HuH-7.5 (cell line): ENCODE measurements around the gene GBE1.

Experiments
- DNase-seq: peaks from one replicate; pipeline ENCODE4 v3.0.0; 2011; ENCODE audit warnings: low spot score

GBE1 gene

DNA sequence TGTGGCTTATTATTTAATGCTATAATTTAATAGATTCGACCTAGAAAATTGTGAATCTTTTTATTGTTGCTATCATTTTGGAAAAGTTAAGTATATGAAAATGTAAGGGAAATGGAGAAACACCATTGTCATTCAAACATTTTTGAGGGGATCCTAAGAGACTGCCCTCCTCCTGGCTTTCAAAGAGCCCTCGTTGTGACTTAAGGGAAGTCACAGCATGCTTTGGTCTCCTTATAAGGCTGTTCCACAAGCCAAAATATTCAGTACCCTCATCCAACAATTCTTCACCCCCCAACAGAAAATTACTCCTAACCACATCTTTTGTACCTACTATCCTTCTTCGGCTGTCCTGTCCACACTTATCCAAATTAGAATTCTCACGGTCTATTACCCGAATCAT is 140.2 kb downstream of the GBE1 start:
- DNase-seq, result no peak

DNA sequence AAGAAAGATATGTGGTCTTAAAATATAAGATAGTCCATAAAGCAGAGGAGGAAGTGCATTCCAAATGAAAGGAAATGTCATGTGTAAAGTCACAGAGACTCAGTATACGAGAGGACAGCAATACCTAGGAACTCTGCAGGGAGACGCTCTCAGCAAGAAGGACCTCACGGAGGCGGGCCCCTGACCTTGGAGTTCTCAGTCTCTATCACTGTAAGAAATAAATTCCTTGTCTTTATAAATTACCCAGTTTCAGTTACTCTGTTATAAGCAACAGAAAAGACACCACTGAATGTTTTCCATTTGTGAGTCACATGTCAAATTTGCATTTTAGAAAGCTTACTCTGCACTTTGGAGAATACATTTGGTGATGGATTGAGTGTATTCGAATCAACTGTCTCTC is 140.6 kb downstream of the GBE1 start:
- no peak for DNase-seq

DNA sequence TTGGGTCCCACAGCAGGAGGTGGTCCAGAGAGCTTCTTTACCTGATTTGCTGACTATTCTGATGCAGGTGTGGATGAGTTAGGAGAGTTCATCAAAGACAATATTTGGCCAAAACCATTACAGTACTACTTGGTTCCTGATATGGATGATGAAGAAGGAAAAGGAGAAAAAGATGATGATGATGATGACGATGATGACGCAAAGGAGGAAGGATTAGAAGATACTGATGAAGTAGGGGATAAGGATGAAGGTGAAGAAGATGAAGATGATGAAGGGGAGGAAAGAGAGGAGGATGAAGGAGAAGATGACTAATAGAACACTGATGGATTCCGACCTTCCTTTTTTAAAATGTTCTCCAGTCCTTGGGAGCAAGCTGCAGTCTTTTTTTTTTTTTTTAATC is 148.7 kb downstream of the GBE1 start:
- no peak for DNase-seq

DNA sequence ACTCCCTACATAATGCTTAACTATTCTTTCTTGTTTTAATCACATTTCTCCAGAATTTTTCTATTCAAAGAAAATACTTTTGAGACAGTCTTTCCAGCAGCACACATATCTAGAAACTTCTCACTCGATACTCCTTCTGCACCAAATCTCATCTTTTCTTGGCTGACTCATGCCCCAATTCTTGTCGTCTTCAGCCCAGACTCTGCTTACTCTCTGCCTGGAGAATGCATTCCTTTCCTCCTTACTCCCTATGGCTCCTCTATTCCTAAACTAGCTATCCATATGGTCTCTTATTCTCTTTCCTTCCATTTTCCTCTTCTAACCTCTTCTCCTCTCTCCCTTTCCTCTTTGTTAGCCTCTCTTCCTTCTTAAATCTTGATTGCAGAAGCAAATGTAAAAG is 158.7 kb downstream of the GBE1 start:
- no peak for DNase-seq

DNA sequence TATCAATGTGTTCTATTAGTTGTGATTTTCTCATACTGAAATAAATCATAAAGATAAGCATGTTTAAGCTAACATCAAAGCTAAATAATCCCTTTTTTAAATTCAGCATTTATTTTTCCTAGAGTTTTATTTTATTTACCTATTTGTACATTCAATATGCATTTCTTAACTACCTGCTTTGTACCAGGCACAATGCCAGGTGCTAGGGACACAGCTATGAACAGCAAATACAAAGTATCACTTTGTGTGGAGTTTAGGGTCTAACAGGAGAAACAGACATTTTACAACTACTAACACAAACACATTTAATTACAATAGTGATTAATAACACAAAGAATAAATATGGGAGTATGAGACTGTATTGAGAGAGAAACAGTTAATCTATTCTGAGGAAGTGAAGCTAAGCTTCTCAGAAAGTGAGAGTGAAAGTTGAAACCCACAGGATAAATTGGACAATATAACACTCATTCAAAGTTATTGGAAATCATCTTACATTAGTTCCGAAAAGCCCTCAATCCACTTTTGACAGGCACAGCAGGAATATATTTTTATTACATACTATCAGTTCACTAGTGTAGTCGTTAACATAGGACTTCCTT is 159.6 kb downstream of the GBE1 start:
- peak; percentile 0 for DNase-seq

DNA sequence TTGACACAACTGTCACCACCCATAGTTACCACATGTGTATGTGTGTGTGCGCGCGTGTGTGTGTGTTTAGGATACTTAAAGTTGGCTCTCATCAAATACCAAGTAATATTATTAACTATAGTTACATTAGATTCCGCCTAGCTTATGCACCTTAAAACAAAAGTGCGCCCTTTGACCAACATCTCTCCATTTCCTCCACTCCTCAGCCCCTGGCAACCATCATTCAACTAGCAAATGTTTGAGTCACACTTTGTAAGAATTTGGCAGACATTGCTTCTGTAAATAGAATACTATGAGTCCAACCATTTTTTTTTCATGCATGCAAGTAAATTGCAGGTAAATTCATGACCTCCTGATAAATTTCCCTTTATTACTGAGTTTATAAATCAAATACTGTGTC is 169.3 kb downstream of the GBE1 start:
- no peak for DNase-seq

DNA sequence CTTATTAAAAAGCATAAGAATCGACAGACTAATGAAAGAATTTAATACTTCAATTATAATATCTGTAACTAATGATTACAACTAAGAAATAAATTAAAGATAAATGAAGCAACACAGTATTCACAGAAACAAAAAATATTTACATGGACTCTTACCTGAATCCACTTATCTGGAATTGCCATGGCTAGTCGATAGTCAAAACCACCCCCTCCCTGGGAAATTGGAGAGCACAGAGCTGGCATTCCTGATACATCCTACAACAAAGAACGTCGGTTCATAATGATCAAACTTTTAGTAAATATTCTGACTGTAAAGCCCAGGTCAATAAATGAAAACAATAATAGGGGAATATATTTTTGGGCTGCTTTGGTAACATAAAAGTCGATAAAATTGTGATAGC is 175.5 kb downstream of the GBE1 start:
- DNase-seq, result no peak

DNA sequence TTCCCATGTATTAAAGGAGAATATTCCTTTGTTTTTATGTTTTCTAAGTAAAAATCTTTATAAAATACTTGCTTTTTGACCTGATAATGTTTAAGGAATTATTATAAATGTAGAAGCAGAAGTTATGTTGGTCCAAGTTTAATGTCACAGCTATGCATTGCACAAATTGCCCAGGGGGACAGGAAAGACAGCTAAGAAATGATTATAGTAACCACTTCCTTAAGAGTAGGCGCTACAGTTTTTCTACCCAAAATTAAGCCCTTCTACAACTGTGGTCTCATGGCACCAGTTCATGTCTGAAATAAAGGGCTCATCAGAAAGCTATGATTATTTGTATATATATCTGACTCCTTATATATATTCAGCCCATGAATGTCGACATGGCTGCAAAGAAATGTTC is 176.4 kb downstream of the GBE1 start:
- DNase-seq, result no peak

DNA sequence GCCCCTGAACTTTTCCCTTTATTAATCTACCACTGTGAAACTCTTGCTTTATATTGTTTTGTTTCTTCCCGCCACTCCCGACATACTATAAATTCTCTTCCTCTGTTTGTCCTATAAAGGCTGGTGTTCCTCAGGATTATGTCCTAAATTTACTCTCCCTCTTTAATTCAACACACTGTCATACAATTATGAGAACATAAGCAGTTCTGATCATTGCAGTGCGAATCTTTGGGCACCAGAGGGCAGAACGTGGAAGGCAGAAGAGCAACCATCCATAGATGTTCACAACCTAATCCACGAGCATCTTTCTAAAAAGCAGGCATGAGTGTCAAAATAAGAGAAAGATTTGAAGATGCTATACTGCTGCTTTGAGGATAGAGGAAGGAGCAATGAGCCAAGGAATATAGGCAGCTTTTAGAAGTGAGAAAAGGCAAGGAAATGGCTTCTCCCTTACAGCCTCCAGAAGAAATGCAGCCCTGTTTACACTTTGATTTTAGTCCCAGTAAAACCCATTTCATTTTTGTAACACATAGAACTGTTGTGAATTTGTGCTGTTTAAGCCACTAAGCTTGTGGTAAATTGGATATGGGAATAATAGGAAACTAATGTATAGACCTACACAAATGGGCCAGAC is 179.4 kb downstream of the GBE1 start:
- no peak for DNase-seq

DNA sequence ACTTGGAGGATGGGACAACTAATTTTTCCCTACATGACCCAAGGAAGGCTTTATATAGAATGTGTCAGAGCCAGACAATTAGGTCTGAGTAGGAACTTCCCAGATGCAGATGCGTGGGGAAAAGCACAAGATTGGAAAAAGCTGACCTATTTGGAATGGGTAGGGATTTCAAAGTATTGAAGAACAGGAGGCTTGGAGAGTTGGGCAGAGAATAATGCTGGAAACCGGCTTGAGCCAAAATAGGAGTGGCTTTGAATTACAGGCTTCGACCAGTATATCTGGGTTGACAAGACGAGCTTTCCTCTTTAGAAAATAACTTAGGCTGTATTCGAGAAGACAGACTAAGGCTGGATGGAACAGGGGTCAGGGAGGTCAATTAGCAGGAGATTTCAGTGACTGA is 181.1 kb downstream of the GBE1 start:
- no peak for DNase-seq

DNA sequence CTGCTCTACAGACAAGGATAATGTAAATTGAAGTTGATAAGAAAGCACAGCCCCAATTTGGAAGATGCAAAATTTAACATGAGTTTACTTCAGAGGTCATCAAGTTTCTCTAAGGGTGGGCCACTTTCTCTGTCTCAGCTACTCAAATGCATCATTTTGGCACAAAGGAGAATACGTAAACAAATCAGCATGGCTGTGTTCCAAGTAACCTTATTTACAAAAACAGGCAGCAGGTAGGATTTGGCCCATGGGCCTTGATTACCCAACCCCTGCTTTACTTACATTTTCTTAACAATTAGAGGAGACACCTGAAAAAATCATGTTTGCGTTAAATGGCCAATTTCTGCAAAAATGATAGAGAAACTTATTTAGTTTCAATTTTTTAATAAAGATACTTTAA is 181.7 kb downstream of the GBE1 start:
- no peak for DNase-seq

DNA sequence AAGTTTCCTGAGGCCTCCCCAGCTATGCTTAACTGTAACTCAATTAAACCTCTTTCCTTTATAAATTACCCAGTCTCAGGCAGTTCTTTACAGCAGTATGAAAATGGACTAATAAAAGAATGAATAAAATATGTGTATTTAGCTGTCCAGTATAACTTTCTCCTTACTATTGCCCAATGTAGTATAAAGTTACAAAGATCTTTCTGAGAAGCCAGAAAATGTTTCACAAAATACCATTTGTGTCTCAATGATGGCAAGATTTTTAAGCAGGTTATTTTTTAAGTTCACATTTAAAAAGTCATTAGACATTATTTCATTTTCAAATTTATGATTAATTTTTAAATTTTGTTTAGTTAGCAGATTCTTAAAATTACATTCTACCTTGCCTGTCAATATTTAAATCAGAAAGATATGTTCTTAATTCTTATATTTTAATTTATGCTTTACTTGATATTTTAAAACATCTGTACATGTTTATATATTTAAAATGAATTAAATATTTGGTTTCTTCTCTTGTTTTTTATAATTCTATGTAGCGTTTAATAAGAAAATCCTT is 189.2 kb downstream of the GBE1 start:
- DNase-seq, result no peak

DNA sequence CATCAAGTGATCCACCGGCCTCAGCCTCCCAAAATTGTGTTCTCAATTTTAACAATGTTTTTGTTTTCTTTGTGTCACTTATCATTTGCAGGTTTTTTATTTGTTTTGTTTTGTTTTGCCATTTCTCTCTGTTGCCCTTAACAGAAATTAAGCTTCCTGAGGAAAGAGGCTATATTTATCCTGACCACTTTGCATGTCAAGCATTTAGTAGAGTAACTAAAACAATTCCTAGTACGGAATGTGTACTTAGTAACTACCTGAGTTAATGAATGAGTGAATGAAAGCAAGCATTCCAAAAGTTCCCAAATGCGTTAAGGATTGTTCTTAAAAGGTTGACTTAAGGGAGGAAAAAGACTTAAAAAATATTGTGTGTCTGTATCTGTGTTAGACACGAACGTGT is 193.1 kb downstream of the GBE1 start:
- DNase-seq, result no peak

DNA sequence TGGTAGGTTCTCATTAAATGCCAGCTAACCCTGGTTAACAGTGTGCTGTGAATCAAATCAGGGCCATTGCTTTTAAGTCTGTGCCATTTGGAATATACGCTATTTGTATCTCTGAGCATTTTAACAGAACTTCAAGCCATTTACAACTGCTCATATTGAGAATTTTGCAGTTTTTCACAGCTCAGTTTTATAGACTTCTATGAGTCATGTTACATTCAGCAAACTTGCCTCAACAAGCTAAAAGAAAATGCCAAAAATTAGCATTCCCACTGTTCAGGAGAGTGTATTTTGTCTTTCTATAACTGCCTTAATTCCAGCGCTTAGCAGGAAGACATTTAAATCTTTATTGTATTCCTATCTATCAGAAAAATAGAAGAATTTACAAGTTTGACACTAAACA is 196.4 kb downstream of the GBE1 start:
- DNase-seq, result no peak

DNA sequence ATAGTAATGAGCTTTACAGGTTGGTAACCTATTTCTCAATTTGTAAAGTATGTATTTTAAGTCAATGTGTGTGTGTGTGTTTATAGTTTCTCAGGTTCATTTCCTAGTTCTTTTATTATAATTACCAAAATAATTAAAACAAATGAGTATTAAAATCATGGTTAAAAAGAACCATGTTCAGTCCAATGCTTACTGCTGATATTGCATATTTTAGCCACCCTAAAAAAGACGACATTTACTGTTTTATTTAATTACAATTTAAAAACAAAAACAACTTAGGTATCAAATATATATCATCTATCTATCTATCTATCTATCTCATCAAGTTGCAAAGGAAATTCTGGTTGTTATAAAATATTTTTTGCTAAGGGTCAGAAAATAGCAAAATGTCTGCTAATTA is 203.3 kb downstream of the GBE1 start:
- no peak for DNase-seq

DNA sequence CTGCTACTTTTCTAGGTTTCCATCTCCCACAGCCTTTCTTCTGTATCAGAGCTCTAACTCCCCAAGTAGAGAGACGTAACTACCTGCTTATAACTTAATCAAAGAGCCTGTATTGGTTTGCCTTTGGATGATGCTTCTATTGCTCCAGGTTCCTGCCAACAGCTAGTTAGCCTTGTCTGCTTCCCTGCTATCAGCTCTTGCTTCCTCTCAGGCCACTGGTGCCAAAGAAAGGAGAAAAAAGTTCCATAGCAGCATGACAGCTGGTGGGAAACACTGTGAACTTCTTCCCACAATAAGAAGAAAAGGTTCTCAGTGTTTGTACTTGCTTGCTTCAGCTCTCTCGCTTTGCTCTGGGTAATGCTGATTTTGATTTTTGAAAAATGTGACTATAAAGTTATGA is 206.6 kb downstream of the GBE1 start:
- DNase-seq, result no peak

DNA sequence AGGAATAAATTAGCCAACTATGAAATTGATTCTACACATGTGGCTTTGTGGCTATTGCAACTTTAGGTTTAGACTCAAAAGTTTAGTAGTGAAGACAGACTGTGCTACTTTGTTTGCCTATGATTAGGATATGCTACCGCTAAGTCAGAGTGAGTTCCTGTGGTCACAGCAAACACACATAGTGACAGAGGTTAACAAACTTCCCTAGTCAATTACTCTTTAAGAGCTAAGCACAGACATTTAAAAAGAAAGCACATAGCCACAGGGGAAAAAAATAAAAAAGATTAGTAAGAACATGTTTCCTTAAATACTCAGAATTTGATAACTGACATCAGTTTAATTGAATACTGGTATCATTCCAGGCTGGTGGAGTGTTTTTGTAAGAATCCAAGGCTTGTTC is 207.1 kb downstream of the GBE1 start:
- DNase-seq, result no peak

DNA sequence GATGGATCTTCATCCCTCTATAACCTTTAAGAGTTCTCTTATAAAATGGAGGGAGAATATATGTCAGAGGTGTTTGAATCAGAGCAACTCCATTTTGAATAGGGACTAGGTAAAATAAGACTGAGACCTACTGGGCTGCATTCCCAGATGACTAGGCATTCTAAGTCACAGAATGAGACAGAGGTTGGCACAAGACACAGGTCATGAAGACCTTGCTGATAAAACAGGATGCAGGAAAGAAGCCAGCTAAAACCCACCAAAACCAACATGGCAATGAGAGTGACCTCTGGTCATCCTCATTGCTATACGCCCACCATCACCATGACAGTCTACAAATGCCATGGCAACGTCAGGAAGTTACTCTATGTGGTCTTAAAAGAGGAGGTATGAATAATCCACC is 211.0 kb downstream of the GBE1 start:
- DNase-seq, result no peak

DNA sequence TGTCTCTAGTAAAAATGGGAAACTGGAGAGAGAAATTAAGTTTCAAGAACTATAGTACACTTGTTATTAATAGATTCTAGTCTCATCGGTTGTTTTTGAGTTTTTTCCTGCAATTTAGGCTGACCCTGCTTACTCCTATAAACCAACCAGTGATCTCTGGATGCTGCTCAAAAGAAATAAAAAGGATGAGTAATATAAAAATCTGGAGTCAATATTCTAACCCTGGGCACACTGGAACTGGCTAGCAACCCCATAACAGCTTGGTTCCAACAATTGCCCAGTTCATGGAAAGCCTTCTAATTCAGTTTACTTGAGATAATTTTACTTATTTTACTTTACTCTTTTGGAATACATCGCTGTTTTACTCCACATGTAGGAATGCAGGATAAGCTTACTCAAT is 211.6 kb downstream of the GBE1 start:
- no peak for DNase-seq

DNA sequence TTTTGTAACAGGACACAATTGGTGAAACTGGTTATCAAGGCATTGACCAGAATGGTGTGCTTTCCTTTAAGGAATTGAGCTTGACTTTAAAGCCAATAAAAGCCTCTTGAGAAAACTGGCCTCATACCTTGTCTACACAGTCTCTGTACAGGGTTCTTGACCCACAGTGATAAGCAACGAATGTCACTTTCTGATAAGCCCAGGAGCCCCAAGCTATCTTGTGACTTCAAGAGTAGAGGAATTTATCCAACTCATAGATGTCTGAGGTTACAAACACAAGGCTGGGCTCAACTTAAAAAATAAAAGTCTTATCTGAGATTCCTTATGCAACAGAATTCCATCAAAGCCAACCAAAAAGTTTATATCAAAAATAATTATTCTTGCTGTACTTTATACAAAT is 212.1 kb downstream of the GBE1 start:
- no peak for DNase-seq

DNA sequence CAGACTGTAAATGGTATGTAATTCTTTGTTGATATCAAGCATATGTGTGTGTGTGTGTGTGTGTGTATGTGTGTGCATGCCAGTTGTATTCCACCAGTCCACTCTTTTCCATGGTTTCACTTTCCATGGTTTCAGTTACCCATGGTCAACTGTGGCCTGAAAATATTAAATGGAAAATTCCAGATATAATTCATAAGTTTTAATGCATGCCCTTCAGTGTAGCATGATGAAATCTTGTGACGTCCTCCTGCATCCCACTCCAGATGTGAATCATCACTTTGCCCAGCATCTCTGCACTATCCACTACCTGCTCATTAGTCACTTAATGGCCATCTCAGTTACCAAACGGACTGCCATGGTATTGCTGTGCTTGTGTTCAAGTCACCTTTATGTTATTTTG is 215.9 kb downstream of the GBE1 start:
- DNase-seq, result no peak

DNA sequence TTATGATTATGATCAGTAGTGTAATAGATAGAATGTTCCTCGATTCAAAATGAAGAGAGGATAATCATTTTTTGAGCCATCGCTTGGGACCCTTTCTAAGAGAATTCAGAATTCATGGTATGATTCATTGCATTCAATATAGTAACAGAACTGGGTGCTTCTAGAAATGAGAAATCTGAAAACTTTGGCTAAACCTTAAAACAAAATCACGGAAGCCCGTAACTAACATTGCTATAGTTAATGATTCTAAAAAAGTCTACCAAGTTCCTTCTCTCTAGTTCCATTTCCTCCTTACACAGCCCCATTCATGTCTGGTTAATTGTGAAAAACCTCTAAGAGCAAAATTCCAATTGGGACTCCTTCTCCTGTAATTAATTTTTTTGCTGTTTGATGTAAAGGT is 217.1 kb downstream of the GBE1 start:
- no peak for DNase-seq

DNA sequence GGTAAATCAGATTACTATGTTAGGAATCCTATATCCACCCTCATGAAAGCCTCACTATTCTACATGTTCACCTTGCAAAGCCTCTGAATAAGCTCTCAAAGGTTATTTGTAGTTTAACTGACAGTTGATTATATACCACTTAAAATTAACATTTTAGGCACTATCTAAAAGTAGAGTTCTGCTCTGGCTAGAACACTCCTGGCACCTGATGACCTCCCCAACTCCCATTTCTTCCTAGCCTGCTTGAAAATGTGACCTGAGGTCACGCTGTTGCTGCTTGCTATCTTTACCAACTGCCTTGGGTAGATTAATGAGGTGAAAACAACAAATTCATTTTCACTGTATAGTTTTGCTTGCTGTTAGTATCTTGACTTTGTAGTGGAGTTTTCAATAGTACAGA is 220.7 kb downstream of the GBE1 start:
- no peak for DNase-seq

DNA sequence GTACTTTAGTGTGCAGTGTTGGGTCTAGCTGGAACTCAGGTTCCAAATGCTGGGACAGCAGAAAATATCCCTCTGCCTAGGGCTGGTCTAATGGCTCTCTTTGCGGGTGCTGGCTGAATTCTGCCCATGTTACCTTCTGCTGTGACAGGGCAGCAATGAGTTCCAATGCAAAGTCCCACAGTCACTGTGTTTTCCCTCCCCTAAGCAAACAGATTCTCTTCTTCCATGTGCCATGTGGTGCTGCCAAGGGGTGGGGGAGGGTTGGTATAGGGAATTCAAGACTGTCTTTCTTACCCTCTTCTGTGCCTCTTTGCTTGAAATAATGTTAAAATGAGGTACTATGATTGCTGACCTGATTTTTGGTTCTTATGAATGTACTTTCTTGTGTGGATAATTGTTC is 229.6 kb downstream of the GBE1 start:
- no peak for DNase-seq
